ENCODE measurements around the gene GNAT1. TPM values are rescaled to one million over a fixed set of nuclear protein-coding genes. Genes with fewer than 3 reads are reported as not detected.

The GNAT1 gene
- total and polyA plus RNA-seq, 2 of the 13 experiments (the other 11 are each of a cell fraction or from before 2014, with no cell fraction given) = 0.15 TPM; not detected in 1

DNA sequence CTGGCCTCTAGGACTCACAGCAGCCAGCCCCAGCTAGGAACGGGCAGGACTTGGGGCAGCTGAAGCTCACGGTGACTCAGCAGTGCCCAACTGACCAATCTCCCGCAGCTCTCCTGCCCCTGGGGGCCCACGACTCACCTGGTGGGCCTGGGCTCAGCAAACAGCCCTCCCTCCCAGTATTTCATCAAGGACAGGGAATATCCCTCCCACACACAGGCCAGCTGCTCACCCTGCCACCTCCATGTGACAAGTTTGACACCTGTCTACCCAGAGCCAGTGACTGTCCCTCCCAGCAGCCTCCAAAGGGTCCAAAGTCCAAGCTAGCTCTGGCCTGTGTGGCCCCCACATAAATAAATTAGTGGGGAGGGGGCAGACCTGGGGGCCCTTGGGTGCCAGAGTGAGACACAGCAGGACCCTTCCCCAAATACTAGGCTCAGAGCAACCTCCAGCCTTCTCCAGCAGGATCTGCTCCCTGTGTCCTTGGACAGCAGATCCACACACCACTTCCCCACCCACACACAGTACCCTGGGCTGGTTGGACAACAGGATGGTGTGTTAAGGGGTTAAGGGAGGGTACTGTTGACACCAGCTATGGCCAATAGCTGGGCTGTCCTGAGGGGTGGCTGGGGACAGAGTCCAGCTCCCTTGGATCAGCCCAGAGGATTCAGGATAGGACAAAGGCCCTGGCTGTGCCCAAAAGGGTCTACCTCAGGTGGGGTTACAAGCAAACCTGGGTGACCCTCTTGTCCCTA, 4.3 kb downstream of the GNAT1 start (continued):
- TF ChIP-seq ERF (CRISPR knock-in tag; IDR thresholded peaks at IDR 0.05) (no peak; the same call in 1 of the 2 replicates), DR1 (CRISPR knock-in tag; IDR thresholded peaks at IDR 0.05) (peak; percentile 41; the same call in 1 of the 2 replicates), ZBTB7B (CRISPR knock-in tag; IDR thresholded peaks at IDR 0.05) (peak; percentile 88; the same call in 1 of the 2 replicates), ATAD3A (CRISPR knock-in tag; IDR thresholded peaks at IDR 0.05) (no peak), FOXK1 (CRISPR knock-in tag; IDR thresholded peaks at IDR 0.05; ENCODE audit: borderline replicate concordance, low read depth) (peak; percentile 37; the same call in 1 of the 2 replicates), KDM6A (CRISPR knock-in tag; IDR thresholded peaks at IDR 0.05; ENCODE audit: low read depth) (peak; percentile 67), HDAC6 (IDR thresholded peaks at IDR 0.05; ENCODE audit: low read depth, low read length) (no peak), ZNF564 (CRISPR knock-in tag; IDR thresholded peaks at IDR 0.05) (peak; percentile 7; the same call in 1 of the 2 replicates), MAFK (conservative IDR thresholded peaks at IDR 0.05 in 1 of 2, IDR thresholded peaks at IDR 0.05 in 1 of 2; ENCODE audit: low read length in 2 of 2) (peak; percentile 43 to 60; a peak in 3 of 4 replicates), NFE2 (CRISPR knock-in tag; IDR thresholded peaks at IDR 0.05) (peak; percentile 92), ZNF17 (CRISPR knock-in tag; IDR thresholded peaks at IDR 0.05) (no peak), ZFP36L1 (CRISPR knock-in tag; IDR thresholded peaks at IDR 0.05) (peak; percentile 95), SKI (IDR thresholded peaks at IDR 0.05; ENCODE audit: partially characterized antibody) (peak; percentile 13), ZFP62 (CRISPR knock-in tag; IDR thresholded peaks at IDR 0.05) (no peak), NAIF1 (CRISPR knock-in tag; IDR thresholded peaks at IDR 0.05; ENCODE audit: borderline replicate concordance) (no peak), ISL2 (CRISPR knock-in tag; IDR thresholded peaks at IDR 0.05) (peak; percentile 5; the same call in 1 of the 2 replicates), GABPA (IDR thresholded peaks at IDR 0.05; ENCODE audit: low read depth, low read length) (no peak), GABPA (CRISPR knock-in tag; IDR thresholded peaks at IDR 0.05; ENCODE audit: low read depth) (peak; percentile 46), FOXP1 (IDR thresholded peaks at IDR 0.05) (peak; percentile 59), FOXP1 (CRISPR knock-in tag; IDR thresholded peaks at IDR 0.05) (peak; percentile 74), GFI1 (CRISPR knock-in tag; IDR thresholded peaks at IDR 0.05; ENCODE audit: borderline replicate concordance) (peak; percentile 68; the same call in 1 of the 2 replicates)
- TF ChIP-seq, protein P1, sequence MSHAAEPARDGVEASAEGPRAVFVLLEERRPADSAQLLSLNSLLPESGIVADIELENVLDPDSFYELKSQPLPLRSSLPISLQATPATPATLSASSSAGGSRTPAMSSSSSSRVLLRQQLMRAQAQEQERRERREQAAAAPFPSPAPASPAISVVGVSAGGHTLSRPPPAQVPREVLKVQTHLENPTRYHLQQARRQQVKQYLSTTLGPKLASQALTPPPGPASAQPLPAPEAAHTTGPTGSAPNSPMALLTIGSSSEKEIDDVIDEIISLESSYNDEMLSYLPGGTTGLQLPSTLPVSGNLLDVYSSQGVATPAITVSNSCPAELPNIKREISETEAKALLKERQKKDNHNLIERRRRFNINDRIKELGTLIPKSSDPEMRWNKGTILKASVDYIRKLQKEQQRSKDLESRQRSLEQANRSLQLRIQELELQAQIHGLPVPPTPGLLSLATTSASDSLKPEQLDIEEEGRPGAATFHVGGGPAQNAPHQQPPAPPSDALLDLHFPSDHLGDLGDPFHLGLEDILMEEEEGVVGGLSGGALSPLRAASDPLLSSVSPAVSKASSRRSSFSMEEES (CRISPR knock-in tag; IDR thresholded peaks at IDR 0.05) = peak; percentile 59
- TF ChIP-seq, protein P2, sequence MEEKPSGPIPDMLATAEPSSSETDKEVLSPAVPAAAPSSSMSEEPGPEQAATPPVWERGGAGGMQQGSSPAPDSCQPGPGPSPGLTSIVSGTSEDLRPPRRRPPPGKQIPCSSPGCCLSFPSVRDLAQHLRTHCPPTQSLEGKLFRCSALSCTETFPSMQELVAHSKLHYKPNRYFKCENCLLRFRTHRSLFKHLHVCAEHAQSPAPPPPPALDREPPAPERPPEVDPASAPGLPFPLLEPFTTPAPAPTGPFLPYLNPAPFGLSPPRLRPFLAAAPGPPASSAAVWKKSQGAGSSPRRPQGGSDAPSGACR (CRISPR knock-in tag; IDR thresholded peaks at IDR 0.05) = peak; percentile 99
- TF ChIP-seq, protein P3, sequence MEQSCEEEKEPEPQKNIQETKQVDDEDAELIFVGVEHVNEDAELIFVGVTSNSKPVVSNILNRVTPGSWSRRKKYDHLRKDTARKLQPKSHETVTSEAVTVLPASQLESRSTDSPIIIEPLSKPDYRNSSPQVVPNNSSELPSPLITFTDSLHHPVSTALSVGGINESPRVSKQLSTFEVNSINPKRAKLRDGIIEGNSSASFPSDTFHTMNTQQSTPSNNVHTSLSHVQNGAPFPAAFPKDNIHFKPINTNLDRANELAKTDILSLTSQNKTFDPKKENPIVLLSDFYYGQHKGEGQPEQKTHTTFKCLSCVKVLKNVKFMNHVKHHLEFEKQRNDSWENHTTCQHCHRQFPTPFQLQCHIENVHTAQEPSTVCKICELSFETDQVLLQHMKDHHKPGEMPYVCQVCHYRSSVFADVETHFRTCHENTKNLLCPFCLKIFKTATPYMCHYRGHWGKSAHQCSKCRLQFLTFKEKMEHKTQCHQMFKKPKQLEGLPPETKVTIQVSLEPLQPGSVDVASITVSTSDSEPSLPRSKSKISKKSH (CRISPR knock-in tag; IDR thresholded peaks at IDR 0.05; ENCODE audit: borderline replicate concordance) = peak; percentile 49; the same call in 1 of the 2 replicates
- TF ChIP-seq, protein P4, sequence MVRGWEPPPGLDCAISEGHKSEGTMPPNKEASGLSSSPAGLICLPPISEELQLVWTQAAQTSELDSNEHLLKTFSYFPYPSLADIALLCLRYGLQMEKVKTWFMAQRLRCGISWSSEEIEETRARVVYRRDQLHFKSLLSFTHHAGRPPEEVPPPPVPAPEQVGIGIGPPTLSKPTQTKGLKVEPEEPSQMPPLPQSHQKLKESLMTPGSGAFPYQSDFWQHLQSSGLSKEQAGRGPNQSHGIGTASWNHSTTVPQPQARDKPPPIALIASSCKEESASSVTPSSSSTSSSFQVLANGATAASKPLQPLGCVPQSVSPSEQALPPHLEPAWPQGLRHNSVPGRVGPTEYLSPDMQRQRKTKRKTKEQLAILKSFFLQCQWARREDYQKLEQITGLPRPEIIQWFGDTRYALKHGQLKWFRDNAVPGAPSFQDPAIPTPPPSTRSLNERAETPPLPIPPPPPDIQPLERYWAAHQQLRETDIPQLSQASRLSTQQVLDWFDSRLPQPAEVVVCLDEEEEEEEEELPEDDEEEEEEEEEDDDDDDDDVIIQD (CRISPR knock-in tag; IDR thresholded peaks at IDR 0.05; ENCODE audit: low read depth) = peak; percentile 55
- TF ChIP-seq, protein P5, sequence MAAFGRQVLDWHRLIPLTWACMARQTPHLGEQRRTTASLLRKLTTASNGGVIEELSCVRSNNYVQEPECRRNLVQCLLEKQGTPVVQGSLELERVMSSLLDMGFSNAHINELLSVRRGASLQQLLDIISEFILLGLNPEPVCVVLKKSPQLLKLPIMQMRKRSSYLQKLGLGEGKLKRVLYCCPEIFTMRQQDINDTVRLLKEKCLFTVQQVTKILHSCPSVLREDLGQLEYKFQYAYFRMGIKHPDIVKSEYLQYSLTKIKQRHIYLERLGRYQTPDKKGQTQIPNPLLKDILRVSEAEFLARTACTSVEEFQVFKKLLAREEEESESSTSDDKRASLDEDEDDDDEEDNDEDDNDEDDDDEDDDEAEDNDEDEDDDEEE (CRISPR knock-in tag; IDR thresholded peaks at IDR 0.05) = peak; percentile 90; the same call in 1 of the 2 replicates

Data from HepG2 (cell line).